Measurements from ENCODE around the gene MLLT1.

The MLLT1 gene

DNA sequence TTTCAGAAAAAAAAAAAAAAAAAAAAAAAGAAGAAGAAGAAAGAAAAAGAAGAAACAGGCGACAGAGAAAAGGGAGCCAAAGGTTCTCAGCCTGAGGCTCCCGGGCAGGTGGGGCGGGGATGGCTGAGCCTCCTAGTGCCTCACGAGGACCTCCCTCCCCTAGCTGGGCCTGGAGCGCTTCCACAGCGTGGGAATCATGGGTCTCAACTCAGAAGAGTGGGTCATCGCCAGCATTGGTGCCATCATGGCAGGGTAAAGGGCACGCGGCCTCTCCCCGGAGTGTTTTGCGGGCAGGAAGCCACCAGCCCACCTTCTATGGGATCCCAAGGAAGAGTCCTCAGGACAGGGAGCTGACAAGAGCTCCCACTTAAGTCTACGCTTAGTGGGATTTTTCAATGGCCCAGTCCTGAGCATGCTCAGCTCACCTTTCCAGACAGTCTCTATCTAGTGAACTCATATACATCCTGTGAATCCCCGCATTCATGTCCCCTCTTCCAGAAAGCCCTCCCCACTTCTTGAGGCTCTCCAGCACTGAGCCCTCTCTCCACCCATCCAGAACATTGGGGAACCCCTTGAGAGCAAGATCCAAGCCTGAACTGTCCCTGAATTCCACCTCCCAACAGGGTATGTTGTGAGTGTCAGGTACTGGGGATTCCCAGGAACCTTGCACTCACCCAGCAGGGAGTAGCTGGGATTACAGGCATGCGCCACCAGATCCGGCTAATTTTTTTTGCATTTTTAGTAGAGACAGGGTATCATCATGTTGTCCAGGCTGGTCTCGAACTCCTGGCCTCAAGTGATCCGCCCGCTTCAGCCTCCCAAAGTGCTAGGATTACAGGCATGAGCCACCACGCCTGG is 74.7 kb downstream of the MLLT1 start:
- DNase-seq, result no peak

DNA sequence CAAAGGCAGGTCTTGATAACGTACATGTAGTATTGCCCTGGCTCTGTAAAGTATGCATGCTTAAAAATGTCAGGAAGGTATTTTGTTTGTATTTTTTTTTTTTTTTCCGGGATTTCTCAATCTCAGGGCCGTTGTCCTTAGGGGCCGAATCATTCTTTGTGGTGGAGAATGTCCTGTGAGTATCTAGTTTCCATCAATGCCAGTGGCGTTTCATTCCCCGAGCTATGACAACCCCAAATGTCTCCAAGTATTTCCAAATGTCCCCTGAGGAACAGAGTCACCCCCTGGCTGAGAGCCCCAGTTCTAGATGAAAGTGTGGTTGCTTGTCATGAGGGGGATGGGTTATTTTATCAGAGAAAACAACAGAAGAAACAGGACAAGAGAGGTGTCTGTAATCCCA is 75.6 kb downstream of the MLLT1 start:
- no peak for DNase-seq

DNA sequence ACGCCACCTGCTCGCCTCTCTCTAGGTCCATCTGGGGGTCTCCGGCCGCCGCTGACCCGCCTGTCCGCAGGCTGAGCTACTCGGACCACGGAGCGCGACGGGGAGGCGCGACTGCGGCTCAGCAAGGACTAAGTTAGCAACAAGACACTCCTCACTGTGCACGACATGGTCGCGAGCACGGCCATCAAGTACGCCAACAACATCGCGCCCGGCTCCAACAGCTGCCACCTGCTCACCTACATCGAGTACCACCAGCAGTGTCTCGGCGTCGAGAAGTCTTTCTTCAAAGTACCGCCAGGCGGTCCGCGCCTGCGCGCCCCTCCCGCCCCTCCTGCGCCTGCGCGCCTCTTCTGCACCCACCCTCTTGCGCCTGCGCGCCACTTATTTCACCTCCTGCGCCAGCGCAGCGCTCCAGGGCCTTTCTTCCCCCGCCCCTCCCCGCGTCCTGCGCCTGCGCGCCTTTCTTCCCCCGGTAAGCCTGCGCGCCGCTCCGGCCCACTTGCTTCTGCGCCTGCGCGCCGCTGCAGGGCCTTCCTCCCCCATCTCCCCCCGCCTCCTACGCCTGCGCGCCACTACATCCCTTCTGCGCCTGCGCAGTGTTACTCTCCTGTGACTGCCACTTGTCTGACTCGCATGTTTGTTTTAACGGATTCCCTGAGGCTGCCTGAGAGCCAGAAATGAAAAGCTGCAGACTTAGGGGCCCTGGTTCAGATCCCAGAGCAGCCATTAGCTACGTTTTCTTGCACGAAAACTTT is 80.4 kb downstream of the MLLT1 start:
- DNase-seq, result peak; percentile 97

DNA sequence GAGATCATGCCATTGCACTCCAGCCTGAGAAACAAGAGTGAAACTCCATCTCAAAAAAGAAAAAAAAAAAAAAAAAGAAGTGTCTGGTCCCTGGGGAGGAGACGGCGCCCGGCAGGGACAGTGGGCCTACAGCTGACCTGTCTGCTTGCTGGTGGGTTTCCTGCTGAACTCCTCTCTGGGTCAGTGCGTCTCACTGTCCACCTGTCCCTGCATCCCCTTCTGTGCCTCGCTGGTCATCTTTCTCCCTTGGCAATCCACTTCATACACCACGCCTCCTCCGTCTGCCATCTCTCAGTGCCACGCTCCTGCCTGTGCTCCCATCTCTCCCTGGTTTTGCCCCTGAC is 80.9 kb downstream of the MLLT1 start:
- DNase-seq, result no peak

DNA sequence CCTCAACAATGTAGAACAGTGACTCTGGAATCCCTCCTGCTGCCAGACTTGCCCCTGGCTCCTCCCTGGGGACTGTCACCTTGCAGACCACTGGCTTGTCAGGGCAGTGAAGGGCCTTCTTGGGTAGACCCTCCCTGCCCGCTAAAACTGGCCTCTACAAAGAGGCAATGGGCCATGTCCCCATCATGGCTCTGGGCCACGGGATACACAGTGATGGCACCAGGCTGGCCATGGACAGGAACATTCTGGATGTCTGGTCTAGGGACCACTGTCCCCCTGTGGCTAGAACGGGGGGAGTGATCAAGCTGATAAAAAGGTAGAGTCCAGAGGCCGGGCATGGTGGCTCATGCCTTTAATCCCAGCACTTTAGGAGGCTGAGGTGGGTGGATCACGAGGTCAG is 83.4 kb downstream of the MLLT1 start:
- DNase-seq, result no peak

DNA sequence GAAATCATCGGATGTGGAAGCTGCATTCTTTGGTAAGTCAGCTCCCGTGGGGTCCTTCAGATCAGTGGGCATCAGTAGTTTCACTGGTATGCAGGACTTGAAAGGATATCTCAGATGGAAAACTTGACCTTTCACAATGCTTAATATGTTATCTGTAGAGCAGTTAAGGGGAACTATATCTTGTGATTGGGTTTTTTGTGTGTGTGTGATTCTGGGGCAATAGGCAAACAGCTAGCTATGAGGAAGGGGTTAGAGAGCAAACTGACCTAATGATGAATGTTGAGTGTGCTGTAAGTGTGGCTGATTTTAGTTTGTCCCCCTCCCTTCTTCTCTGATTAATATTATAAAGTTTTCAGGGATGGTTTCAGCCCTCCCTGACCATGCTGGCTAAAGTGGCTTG is 91.0 kb downstream of the MLLT1 start:
- no peak for DNase-seq

DNA sequence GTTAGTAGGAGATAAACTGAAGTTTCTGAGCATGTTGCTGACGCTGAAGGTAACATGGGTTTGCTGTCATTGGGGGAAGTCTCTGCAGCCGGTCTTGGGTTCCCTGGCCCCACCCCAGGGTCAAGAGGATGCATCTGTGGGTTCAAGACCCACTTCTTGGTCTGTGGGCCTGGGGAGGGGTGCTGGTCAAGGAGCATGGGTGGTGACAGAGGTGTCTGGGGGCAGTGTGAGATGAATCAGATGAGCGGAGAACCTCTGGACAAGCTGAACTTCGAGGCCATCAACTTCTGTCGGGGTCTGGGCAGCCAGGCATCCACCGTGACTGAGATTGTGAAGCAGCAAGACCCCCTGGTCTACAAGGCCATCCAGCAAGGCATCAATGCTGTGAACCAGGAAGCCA is 92.4 kb downstream of the MLLT1 start:
- DNase-seq, result no peak

DNA sequence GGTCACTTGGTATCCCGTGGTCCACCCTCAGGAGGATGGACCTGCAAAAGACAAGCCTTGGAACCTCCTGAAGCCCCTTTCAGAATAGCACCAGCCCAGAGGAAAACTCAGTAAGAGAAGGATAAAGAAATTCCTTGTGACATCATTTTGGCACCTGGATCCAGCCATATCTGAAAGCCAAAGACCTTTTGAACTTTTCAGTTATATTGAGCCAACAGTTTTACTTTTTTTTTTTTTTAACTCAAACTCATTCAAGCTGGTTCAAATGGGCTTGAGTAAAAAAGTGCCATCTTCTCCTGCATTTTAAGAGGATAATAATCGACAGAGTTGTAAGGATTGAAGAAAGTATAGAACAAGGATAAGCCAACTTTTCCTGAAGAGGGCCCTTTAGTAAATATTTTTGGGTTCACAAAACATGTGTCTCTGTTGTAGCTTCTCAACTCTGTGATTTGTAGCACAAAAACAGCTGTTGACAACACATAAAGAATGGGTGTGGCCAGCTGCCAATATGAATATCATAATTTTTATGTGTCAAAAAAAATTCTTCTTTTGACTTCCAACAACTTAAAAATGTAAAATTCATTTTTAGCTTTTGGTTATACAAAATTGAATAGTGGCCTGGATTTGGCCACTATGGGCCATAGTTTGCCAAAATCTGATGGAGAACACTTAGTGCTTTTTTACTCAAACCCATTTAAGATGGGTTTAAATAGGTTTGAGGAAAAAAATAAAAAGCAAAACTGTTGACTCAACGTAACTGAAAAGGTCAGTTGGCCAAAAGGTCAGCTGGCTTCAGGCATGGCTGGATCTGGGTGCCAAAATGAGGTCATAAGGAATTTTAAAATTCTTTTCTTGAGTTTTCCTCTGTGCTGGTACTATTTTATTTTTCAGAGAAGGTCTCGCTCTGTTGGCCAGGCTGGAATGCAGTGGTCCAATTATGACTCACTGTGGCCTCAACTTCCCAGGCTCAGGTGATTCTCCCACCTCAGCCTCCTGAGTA is 93.6 kb downstream of the MLLT1 start:
- DNase-seq, result no peak

DNA sequence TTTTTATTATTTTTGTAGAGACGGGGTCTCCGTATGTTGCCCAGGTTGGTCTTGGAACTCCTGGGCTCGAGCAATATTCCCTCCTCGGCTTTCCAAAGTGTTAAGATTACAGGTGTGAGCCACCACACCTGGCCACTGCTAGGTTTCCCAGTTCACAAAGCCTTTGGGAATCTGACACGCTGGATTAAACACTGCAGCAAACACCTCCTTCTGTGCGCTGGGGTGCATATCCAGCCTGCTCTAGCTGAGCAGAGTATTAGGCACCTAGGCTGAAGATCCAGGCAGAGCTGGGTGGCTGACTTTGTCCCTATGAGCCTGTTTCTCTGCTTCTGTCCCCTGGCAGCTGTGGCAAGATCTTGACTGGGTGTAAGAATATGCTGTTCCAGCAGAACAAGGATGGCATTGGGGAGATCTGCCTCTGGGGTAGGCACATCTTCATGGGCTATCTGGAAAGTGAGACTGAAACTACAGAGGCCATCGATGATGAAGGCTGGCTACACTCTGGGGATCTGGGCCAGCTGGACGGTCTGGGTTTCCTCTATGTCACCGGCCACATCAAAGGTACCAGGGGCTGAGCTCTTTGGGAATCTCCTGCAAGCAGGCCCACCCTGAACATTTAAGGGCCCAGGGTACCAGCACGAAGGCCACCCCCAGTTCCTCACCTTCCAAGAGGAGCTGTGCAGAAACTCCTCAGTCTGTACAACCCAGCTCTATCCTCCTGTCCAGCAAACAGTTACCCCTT is 94.5 kb downstream of the MLLT1 start:
- DNase-seq, result no peak

DNA sequence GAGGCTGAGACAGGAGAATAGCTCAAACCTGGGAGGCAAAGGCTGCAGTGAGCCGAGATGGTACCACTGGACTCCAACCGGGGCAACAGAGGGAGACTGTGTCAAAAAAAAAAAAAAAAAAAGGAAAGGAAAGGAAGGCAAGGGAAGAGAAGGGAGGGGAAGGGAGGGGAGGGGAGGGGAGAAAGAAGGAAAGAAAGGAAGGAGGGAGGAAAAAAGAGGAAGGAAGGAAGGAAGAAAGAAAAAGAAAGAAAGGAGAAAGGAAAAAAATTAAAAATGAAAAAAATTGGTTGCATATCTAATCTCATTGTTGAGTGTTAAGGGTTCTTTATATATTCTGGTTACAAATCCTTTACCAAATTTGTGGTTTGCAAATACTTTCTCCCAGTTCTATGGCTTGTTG is 98.7 kb downstream of the MLLT1 start:
- DNase-seq, result no peak

DNA sequence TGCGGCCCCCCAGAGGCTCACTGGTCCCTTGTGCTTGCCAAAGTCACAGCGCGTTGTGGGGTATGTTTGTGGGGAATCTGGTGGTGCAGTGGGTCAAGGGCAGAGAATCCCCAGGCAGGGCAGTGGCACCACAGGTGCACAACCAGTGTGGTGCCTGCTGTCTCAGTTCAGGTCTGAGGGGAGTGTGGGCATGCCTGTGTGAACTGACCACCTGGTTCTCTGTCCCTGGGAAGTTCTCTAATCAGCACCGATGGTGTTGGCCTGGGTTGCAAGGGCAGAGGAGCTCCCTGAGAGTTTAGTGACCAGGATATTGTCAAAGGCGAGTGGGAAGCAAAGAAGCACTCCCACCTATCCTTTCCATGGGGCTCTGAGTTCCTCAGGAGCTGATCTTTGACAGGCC is 106.6 kb downstream of the MLLT1 start:
- no peak for DNase-seq

DNA sequence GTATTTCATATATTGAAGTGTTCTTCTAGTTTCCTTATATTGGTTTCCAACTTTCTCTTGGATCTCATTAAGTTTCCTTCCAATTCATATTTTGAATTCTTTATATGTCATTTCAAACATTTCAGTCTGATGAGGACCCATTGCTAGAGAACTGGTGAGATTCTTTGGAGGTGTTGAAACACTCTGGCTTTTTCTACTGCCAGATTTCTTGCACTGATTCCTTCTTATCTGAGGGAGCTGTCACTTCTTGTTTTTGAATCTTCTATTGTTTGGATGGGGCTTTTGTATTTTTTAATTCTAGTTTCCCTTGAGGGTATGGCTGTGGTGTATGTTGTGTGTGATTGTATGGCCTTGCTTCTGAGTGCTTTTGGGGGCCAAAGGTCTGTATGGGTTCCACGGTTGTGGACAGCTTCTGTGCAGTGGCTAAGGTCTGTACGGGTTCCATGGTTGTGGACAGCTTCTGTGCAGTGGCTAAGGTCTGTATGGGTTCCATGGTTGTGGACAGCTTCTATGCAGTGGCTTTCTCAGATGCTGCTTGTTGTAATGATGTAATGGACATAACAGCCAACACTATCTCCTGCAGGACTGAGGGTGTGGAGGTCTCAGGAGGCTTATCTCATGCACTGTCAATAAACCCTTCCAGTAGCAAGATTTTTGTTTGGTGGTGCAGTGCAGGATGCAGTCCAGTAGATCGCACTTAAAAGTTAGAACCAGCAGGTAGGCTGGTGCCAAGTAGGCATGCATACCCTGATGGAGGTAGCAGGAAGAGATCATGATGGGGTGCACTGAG is 107.5 kb downstream of the MLLT1 start:
- no peak for DNase-seq

DNA sequence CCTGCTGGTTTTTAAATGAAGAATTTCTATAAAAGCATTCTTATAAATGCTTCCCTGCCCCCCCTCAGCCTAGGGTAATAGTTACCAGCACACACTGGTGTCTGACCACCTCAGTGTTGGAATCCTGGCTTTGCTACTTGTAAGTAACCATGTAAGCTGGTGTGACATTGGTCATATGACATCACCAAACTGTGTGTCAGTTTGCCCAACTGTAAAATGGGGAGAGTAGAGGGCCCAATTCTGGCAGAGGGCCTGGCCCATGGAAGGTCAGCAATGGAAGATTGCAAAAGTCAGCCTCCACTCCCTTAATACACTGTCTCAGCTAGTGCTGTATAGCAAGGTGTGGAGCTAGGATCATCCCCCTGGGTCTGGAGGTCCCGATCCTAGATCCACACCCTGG is 112.7 kb downstream of the MLLT1 start:
- no peak for DNase-seq

DNA sequence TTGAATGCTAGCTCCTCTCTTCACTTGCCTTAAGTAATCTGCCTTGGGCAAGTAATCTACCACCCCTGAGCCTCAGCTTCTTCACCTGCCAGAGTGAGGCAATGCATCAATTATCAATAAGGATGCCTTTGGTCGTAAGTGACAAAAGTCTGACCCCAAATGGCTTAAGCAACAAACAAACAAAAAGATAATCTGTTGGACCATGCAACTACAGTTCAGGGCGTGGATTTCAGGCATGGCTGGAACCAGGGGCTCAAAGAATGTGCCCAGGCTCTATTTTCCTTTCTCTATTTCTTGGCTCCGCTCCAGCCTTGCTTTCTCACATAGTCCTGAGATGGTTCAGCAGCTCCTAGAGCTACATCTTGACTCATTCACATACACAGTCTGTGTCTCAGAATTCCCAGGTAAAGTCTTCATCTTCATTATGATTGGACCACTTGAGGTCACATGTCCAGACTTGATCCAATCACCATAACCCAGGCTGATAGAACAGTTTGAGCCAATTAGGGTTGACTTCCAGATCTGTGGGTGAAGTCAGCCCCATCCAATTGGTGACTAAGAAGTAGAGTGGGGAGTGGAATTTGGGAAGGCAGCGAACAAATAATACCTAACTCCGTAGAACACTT is 114.8 kb downstream of the MLLT1 start:
- DNase-seq, result no peak

DNA sequence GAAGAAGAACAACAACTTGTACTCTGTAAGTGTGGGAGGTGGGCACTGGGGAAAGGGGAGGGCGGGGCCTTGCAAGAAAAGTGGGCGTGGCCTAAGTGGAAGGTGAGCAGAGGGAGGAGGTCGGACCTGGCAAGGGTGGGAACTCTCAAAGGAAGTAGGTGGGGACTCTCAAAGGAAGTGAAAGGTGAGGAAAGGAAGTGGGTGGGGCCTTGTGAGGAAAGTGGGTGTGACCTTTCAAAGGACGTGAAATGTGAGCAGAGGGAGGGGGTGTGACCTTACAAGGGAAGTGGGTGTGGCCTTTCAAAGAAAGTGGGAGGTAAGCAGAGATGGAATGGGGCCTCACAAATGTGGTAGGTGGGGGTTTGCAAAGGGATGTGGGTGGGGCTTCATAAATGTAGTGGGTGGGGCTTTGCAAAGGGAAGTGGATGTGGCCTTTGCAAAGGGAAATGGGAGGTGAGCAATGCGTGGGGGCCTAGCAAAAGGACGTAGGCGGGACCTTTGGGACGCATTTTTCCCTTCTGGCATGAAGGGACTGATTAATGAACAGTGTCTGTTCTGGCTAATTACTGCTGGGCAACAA is 118.4 kb downstream of the MLLT1 start:
- DNase-seq, result no peak

Data from T1000 (cell line).